ENCODE data around the gene CRIP3. TPM values are rescaled to one million over a fixed set of nuclear protein-coding genes. Genes with fewer than 3 reads are reported as not detected.

CRIP3 gene
- total RNA-seq, 1 experiment from 2014 or later: 5.7 TPM

DNA sequence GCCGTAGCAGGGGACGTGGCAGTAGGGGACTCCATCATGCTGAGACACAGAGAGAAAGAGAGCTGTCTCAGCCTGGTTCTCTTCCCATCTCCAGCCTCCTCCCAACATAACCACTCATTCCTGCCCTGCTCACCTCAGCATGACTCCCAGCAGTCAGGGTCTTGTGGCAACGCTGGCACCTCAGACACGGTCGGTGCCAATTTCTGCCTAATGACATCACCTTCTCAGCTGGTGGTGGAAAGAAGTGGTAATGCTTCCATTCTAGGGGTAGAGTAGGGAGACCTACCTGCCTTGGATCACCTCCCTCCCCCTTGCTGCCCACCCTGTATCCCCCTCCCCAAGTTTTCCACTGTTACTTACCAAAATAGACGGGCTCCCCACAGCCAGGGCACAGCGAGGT, 2.5 kb downstream of the CRIP3 start:
- Histone ChIP-seq H3K4me3 (no peak overlapping the region), H3K9me2 (ENCODE audit: insufficient read depth) (no peaks in the 10 kb centered on the region), H3K27ac (no peak overlapping the region), H3K79me2 (ENCODE audit: low read depth) (no peaks in the 10 kb centered on the region), H2AFZ (no peak overlapping the region), H3K4me1 (replicated peaks; ENCODE audit: insufficient read depth) (peaks cover 15% of the 10 kb centered on the region), H3K27me3 (ENCODE audit: insufficient read depth, low read depth) (no peaks in the 10 kb centered on the region), H3F3A (ENCODE audit: insufficient read depth, low read depth) (no peaks in the 10 kb centered on the region), H3K9me3 (ENCODE audit: insufficient read depth, low read depth) (no peaks in the 10 kb centered on the region), H3K4me2 (no peak overlapping the region), H3K36me3 (ENCODE audit: low read depth) (no peaks in the 10 kb centered on the region), H4K20me1 (ENCODE audit: insufficient read depth) (no peaks in the 10 kb centered on the region)
- intact Hi-C loops (cut with micrococcal nuclease; ENCODE audit: unreplicated experiment): loop anchor here (5.0 kb wide), 1 partner anchor 191 kb away; no protein-coding TSS in a partner anchor
- no TSS peak for BruUV-seq (replicated peaks)
- no peak for DNase-seq
- TF ChIP-seq EZH2 (IDR thresholded peaks at IDR 0.05; ENCODE audit: low read depth): no peak
- TF ChIP-seq, protein P1, sequence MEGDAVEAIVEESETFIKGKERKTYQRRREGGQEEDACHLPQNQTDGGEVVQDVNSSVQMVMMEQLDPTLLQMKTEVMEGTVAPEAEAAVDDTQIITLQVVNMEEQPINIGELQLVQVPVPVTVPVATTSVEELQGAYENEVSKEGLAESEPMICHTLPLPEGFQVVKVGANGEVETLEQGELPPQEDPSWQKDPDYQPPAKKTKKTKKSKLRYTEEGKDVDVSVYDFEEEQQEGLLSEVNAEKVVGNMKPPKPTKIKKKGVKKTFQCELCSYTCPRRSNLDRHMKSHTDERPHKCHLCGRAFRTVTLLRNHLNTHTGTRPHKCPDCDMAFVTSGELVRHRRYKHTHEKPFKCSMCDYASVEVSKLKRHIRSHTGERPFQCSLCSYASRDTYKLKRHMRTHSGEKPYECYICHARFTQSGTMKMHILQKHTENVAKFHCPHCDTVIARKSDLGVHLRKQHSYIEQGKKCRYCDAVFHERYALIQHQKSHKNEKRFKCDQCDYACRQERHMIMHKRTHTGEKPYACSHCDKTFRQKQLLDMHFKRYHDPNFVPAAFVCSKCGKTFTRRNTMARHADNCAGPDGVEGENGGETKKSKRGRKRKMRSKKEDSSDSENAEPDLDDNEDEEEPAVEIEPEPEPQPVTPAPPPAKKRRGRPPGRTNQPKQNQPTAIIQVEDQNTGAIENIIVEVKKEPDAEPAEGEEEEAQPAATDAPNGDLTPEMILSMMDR (conservative IDR thresholded peaks at IDR 0.05): no peak
- ChIA-PET CTCF (no interaction called here), POLR2A (ENCODE audit: unreplicated experiment) (no interaction called here)

DNA sequence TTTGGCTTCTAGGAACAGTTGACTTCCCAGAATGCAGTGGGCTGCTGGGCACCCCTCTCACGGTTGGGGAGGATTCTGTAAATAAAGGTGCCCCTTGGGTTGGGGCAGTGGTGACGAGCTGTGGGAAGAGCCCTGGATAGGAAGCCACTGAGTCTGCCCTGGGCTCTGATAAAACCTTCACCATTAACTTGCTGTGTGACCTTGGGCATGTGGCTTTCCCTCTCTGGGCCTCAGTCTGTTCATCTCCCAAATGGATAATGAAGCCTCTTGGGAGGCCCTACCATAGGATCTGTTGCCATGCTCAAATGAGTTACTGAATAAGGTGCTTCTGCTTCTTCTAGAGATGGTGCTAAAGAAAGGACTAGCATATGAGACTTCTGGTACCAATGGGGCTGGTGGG, 3.7 kb downstream of the CRIP3 start:
- intact Hi-C loops (cut with micrococcal nuclease; ENCODE audit: unreplicated experiment): loop anchor here (5.0 kb wide), 1 partner anchor 192 kb away; no protein-coding TSS in a partner anchor

DNA sequence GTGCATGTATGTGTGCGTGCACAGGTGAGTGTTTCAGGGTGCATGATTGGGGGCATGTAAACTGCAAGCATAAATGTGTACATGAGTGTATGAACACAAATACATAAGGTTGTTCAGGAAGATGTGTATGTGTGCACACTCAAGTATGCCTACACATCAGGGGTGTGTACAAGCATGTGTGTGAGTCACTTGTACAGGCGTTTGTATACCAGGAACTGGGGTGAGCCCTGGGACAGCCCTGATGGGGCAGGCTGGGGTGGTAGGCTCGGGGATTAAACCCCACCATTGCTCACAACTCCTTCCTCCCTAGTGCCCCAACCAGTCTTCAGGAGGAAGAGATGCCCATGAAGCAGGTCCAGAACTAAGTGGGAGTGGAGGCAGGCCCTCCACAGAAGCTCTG, 4.3 kb downstream of the CRIP3 start:
- H2AFZ ChIP-seq: no peak overlapping the region
- H4K20me1 ChIP-seq (ENCODE audit: insufficient read depth): no peaks in the 10 kb centered on the region
- ChIA-PET POLR2A (ENCODE audit: unreplicated experiment) (no interaction called here), CTCF (no interaction called here)
- no peak overlapping the region for H3K4me2 ChIP-seq
- peaks cover 5% of the 10 kb centered on the region; the same call in 1 of the 2 replicates for H3K4me1 ChIP-seq (replicated peaks; ENCODE audit: insufficient read depth)
- H3K27ac ChIP-seq: no peak overlapping the region
- no peaks in the 10 kb centered on the region for H3K79me2 ChIP-seq (ENCODE audit: low read depth)
- H3K36me3 ChIP-seq (ENCODE audit: low read depth): no peaks in the 10 kb centered on the region
- TF ChIP-seq, protein P1 (conservative IDR thresholded peaks at IDR 0.05): no peak
- no peak for TF ChIP-seq EZH2 (IDR thresholded peaks at IDR 0.05; ENCODE audit: low read depth)
- H3K27me3 ChIP-seq (ENCODE audit: insufficient read depth, low read depth): no peaks in the 10 kb centered on the region
- intact Hi-C loops (cut with micrococcal nuclease; ENCODE audit: unreplicated experiment): no loop called here
- H3K9me2 ChIP-seq (ENCODE audit: insufficient read depth): no peaks in the 10 kb centered on the region
- H3F3A ChIP-seq (ENCODE audit: insufficient read depth, low read depth): no peaks in the 10 kb centered on the region
- no peaks in the 10 kb centered on the region for H3K9me3 ChIP-seq (ENCODE audit: insufficient read depth, low read depth)
- no TSS peak for BruUV-seq (replicated peaks)
- no peak overlapping the region for H3K4me3 ChIP-seq
- no peak for DNase-seq

More for the DNA sequence above, 3.7 kb downstream of the CRIP3 start:
- no peaks in the 10 kb centered on the region for H3K27me3 ChIP-seq (ENCODE audit: insufficient read depth, low read depth)
- no peaks in the 10 kb centered on the region for H3K79me2 ChIP-seq (ENCODE audit: low read depth)
- H3F3A ChIP-seq (ENCODE audit: insufficient read depth, low read depth): no peaks in the 10 kb centered on the region
- no peaks in the 10 kb centered on the region for H3K9me2 ChIP-seq (ENCODE audit: insufficient read depth)
- no peak overlapping the region for H3K4me2 ChIP-seq
- peaks cover 6% of the 10 kb centered on the region; the same call in 1 of the 2 replicates for H3K4me1 ChIP-seq (replicated peaks; ENCODE audit: insufficient read depth)
- no peak overlapping the region for H3K27ac ChIP-seq
- no peak for DNase-seq
- H2AFZ ChIP-seq: no peak overlapping the region
- H4K20me1 ChIP-seq (ENCODE audit: insufficient read depth): no peaks in the 10 kb centered on the region
- no peaks in the 10 kb centered on the region for H3K36me3 ChIP-seq (ENCODE audit: low read depth)
- H3K9me3 ChIP-seq (ENCODE audit: insufficient read depth, low read depth): no peaks in the 10 kb centered on the region
- H3K4me3 ChIP-seq: no peak overlapping the region
- no TSS peak for BruUV-seq (replicated peaks)
- POLR2A ChIA-PET (ENCODE audit: unreplicated experiment): no interaction called here
- CTCF ChIA-PET: no interaction called here
- TF ChIP-seq, protein P1 (conservative IDR thresholded peaks at IDR 0.05): no peak
- no peak for TF ChIP-seq EZH2 (IDR thresholded peaks at IDR 0.05; ENCODE audit: low read depth)

Data from PC-9 (cell line).